ENCODE results near the gene POLD4.
"Not testable (repeated sequence)": the region's sequence is repeated elsewhere in the genome, so short reads cannot be mapped to it uniquely, and the experiment has no call there.

POLD4 gene

DNA sequence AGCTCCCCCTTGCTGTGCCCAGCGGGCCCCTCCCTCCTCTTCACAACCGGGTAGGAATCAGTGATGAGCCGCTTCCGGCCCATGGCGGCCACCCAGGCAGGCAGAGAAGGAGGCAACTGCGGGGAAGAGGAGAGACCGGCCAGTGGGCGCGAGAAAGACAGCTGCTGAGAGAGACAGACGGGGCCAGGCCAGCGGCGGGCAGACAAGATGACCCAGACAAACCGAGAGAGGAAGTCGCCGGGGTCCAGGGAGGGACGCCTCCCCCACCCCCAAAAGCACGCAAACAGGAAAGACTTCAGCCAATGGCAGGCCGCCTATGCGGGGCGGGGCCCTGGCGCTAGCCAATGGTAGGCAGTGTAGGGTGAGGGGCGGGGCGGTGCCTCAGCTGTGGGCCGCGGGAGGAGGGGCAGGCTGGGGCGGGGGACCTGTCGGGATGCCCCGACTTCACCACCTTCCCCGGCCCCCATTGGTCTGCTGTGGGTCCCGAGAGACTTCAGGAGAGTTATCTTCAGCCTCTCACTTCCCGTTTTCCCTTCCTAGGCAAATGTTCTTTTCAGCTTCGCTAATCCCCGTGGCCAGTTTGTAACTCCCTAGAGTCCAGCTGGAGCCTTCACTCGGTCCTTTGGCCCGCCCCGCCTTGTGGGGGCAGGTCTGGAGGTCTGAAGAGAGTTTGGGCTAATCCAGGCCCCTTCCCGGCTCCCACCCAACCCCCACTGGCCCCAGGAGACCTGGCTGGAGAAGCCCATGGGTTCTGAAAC, at the start of gene POLD4:
POLD4 (minus strand) TSS at position 230 of the 758 bp plus-strand sequence; CDS start at position 83, 147 bp downstream.
- Histone ChIP-seq H3K36me3 (replicated peaks) (no peaks in the 10 kb centered on the region), H3K27me3 (ENCODE audit: low read depth) (no peaks in the 10 kb centered on the region), H3K9me3 (no peaks in the 10 kb centered on the region), H3K4me1 (peaks cover 7% of the 10 kb centered on the region; the same call in 1 of the 2 replicates), H3K4me3 (peak within 1 kb of the TSS; percentile 75)
- DNase-seq (ENCODE audit: low spot score in 2 of 2) = peak; percentile 91 to 99
- in situ Hi-C loops (cut with MboI; ENCODE audit: low sequenced_read_pairs) = no loop called here

DNA sequence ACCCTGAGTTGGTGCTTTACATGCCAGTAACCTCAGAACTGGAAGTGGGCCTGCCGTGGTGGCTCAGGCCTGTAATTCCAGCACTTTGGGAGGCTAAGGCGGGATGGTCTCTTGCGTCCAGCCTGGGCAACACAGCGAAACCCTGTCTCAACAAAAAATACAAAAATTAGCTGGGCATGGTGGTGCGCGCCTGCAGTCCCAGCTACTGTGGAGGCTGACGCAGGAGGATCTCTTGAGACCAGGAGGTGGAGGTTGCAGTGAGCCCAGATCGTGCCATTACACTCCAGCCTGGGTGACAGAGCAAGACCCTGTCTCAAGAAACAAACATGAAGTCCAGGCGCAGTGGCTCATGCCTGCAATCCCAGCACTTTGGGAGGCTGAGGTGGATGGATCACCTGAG, 49.7 kb upstream of the POLD4 start:
- DNase-seq (ENCODE audit: low spot score in 2 of 2); in situ Hi-C loops (cut with MboI; ENCODE audit: low sequenced_read_pairs): not testable (repeated sequence)

DNA sequence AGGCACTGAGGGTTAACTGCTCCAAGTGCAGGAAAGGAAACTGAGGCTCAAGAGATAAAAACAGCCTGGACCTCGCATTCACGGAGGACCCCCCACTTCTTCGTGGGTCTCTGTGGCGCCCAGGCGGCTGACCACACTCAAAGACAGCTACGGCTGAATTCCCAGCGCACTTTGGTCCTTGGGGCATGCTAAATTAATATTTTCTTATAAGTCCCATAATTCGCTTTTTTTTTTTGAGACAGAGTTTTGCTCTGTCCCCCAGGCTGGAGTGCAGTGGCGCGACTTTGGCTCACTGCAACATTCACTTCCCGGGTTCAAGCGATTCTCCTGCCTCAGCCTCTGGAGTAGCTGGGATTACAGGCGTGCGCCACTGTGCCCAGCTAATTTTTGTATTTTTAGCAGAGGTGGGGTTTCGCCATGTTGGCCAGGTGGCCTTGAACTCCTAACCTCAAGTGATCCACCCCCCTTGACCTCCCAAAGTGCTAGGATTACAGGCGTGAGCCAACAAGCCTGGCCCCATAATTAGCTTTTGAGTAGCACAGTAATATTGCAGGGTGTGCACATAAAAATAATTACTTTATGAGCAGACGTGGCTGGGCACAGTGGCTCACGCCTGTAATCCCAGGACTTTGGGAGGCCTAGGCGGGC, 49.0 kb upstream of the POLD4 start:
- peak overlapping the region; percentile 15 for H3K4me3 ChIP-seq
- H3K27me3 ChIP-seq (ENCODE audit: low read depth); DNase-seq (ENCODE audit: low spot score in 2 of 2); H3K9me3 ChIP-seq; in situ Hi-C loops (cut with MboI; ENCODE audit: low sequenced_read_pairs): not testable (repeated sequence)
- H3K36me3 ChIP-seq (replicated peaks) = peaks cover 33% of the 10 kb centered on the region
- peaks cover 13% of the 10 kb centered on the region for H3K4me1 ChIP-seq

More for the DNA sequence above, 49.7 kb upstream of the POLD4 start:
- not testable (repeated sequence) for H3K4me3 ChIP-seq; H3K9me3 ChIP-seq; H3K27me3 ChIP-seq (ENCODE audit: low read depth)
- Histone ChIP-seq H3K36me3 (replicated peaks) (peaks cover 25% of the 10 kb centered on the region), H3K4me1 (peaks cover 13% of the 10 kb centered on the region)

DNA sequence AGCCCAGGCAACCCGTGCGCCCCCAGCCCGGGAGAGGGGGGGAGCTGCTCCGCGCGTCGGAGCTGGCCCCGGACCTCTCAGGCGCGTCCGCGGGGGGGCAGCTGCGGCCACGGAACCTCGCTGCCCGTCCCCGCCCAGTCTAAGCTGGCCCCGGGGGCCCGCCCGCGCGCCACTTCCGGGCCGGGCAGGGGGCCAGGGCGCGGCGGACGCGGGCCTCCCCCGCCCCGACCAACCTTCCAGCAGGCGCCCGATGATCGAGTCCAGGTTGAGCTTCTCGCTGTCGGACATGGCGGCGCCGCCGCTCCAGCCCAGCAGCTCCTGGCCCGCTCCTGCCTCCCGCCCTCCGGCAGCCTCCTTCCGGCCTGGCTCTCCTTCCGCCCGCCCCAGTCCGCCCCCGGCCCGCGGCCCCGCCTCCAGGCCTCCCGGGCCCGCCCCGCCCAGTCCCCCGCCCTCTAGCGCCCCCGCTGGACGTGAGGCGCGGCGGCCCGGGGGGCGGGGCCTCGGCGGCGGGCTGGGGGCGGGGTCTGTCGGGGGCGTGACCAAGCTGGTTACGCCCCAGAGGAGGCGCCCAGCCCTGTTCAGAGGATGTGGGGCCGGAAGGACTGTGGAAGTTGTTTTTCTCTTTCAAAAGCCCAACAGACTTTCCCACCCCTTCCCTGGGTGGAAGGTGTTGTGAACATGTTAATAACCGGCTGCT, 48.3 kb upstream of the POLD4 start, which contains the start of gene PPP1CA:
PPP1CA (minus strand) TSS at position 364 of the 697 bp plus-strand sequence; CDS start at position 288, 76 bp downstream.
- Histone ChIP-seq H3K36me3 (replicated peaks) (peaks cover 39% of the 10 kb centered on the region), H3K9me3 (no peaks in the 10 kb centered on the region), H3K27me3 (ENCODE audit: low read depth) (no peaks in the 10 kb centered on the region), H3K4me3 (peak within 1 kb of the TSS; percentile 87), H3K4me1 (peaks cover 13% of the 10 kb centered on the region)
- DNase-seq (ENCODE audit: low spot score in 2 of 2) = peak; percentile 81 to 93
- in situ Hi-C loops (cut with MboI; ENCODE audit: low sequenced_read_pairs) = no loop called here

DNA sequence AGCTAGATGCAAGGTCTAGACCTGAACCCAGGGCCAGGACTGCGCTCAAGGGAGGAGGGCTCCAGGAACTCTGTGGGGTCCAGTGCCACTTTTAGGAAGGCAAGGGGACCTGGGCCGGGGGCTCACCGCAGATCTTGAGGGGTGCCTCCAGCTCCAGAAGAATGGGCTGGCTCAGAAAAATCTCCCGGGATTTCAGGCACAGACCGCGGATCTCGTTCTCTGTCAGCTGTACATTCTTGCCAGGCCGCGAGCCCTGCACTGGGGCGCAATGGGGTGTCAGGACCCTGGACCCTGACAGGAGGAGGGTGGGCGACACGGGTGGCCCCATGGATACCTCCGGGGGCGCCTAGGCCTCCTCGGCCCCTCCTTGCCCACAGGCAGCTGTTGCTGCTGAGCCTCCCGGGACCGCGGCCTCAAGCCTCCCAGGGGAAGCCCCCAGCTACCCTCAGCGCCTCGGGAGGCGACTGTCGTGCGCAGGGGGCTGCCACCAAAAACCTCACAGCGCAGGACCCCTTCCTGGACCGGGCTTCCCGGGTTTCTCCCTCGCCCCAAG, 47.7 kb upstream of the POLD4 start:
- in situ Hi-C loops (cut with MboI; ENCODE audit: low sequenced_read_pairs) = no loop called here
- no peak for DNase-seq (ENCODE audit: low spot score in 2 of 2)
- no peaks in the 10 kb centered on the region for H3K27me3 ChIP-seq (ENCODE audit: low read depth)

DNA sequence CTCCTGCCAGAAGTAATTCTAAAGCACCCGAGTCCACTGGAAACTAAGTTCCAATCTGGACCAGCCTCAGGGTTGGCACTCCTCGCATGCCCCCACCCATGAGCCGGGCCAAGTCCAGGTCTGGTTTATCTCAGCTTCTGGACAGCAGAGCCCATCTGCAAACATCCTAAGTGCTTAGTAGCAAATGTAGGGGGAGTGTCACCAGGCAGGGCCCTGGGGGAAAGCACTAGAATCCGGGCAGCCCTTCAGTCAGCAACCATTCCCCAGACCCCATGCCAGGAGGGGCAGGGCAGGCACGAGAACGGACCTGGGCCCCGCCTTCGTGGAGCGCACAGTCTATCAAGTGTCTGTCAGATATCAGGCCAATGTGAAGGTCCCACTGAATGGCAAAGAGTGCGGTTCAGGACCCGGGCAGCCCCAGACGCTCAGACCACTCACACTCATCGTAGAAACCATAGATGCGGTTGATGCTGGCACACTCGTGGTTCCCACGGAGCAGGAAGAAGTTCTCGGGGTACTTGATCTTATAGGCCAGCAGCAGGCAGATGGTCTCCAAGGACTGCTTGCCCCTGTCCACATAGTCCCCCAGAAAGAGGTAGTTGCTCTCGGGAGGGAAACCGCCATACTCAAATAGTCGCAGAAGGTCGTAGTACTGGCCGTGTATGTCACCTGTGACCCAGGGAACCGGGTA, 47.0 kb upstream of the POLD4 start:
- in situ Hi-C loops (cut with MboI; ENCODE audit: low sequenced_read_pairs) = no loop called here
- Histone ChIP-seq H3K4me1 (peaks cover 13% of the 10 kb centered on the region), H3K4me3 (peak overlapping the region; percentile 87), H3K36me3 (replicated peaks) (peaks cover 51% of the 10 kb centered on the region), H3K9me3 (no peaks in the 10 kb centered on the region), H3K27me3 (ENCODE audit: low read depth) (no peaks in the 10 kb centered on the region)
- peak; percentile 44 to 64 for DNase-seq (ENCODE audit: low spot score in 2 of 2)

More for the DNA sequence above, 47.7 kb upstream of the POLD4 start:
- Histone ChIP-seq H3K4me3 (peak overlapping the region; percentile 87), H3K4me1 (peaks cover 13% of the 10 kb centered on the region), H3K9me3 (no peaks in the 10 kb centered on the region), H3K36me3 (replicated peaks) (peaks cover 45% of the 10 kb centered on the region)

DNA sequence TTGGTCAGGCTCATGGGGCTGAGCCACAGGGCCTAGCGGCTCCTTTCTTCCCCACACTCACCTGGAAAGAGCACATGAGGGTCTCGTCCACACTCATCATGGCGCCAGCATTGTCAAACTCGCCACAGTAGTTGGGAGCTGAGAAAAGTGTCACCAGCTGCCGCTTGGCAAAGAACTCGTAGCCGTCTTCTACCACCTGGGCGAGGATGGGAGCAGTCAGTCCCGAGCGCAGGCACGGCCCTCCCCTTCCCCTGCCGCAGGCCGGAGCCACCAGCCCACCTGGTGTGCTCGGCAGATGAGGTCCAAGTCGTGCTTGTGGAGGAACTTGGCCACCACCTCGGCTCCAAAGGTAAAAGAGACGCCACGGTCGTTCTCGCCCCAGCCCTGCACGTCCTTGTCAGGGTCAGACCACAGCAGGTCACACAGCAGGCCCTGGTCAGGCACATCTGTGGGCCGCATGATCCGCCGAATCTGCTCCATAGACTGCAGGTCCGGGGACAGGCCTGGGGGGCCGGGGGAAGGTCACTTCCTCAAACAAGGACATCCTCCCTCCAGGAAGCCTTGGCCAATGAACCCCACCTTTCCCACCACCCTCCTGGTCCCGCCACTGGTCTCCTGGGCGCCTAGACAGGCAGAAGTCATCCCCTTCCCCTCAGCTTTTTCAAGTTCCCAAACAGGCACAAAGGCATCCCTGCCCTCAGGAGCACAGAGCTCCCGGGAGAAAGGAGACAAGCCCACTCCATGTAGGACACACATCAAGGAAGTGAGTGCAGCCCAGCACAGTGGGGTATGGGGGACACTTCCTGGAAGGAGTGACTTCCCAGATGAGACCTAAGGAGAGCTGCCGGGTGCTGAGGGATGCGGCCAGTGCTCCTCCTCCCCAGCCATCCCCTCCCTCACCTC, 45.6 kb upstream of the POLD4 start:
- H3K27me3 ChIP-seq (ENCODE audit: low read depth) = no peaks in the 10 kb centered on the region
- in situ Hi-C loops (cut with MboI; ENCODE audit: low sequenced_read_pairs) = no loop called here
- H3K4me3 ChIP-seq = no peak overlapping the region
- no peaks in the 10 kb centered on the region for H3K9me3 ChIP-seq
- peaks cover 13% of the 10 kb centered on the region for H3K4me1 ChIP-seq
- H3K36me3 ChIP-seq (replicated peaks) = peaks cover 54% of the 10 kb centered on the region
- DNase-seq (ENCODE audit: low spot score in 2 of 2) = no peak

DNA sequence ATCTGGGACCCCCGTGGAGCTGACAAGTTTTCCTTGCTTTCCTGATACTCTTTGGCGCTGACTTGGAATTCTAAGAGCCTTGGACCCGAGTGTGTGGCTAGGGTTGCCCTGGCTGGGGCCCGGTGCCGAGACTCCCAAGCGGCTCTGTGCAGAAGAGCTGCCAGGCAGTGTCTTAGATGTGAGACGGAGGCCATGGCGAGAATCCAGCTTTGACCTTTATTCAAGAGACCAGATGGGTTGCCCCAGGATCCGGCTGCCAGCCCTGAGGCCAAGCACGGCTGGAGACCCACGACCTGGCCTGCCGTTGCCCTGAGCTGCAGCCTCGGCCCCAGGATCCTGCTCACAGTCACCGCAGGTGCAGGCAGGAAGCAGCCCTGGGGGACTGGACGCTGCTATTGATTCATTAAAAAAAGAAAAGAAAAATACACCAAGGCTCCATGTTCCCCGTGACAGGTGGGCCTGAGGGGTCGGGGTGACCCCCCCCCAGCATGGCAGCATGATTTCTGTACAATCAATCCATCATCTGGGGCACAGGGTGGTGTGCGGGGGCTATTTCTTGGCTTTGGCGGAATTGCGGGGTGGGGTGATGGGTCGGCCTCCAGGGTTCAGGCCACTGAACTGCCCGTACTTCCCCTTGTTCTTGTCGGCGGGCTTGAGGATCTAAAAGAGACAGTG, 44.8 kb upstream of the POLD4 start:
- Histone ChIP-seq H3K9me3 (no peaks in the 10 kb centered on the region), H3K36me3 (replicated peaks) (peaks cover 61% of the 10 kb centered on the region), H3K4me3 (no peak overlapping the region), H3K27me3 (ENCODE audit: low read depth) (no peaks in the 10 kb centered on the region), H3K4me1 (peaks cover 13% of the 10 kb centered on the region)
- no peak for DNase-seq (ENCODE audit: low spot score in 2 of 2)
- in situ Hi-C loops (cut with MboI; ENCODE audit: low sequenced_read_pairs) = no loop called here

DNA sequence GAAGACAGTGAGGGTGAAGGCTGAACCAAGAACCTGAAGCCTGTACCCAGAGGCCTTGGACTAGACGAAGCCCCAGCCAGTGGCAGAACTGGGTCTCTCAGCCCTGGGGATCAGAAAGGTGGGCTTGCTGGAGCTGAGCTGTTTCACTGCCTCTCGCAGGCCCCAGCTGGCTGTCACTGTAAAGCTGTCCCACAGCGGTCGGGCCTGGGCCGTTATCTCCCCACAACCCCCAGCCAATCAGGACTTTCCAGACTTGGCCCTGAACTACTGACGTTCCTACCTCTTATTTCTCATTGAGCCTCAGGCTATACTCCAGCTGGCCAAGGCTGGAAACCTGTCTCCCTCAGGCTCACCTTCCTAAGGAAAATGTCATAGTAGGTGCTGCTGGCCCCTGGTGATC, 44.2 kb upstream of the POLD4 start:
- no peak for DNase-seq (ENCODE audit: low spot score in 2 of 2)
- Histone ChIP-seq H3K4me3 (no peak overlapping the region), H3K4me1 (peaks cover 13% of the 10 kb centered on the region), H3K36me3 (replicated peaks) (peaks cover 61% of the 10 kb centered on the region), H3K27me3 (ENCODE audit: low read depth) (no peaks in the 10 kb centered on the region), H3K9me3 (no peaks in the 10 kb centered on the region)
- in situ Hi-C loops (cut with MboI; ENCODE audit: low sequenced_read_pairs) = no loop called here

DNA sequence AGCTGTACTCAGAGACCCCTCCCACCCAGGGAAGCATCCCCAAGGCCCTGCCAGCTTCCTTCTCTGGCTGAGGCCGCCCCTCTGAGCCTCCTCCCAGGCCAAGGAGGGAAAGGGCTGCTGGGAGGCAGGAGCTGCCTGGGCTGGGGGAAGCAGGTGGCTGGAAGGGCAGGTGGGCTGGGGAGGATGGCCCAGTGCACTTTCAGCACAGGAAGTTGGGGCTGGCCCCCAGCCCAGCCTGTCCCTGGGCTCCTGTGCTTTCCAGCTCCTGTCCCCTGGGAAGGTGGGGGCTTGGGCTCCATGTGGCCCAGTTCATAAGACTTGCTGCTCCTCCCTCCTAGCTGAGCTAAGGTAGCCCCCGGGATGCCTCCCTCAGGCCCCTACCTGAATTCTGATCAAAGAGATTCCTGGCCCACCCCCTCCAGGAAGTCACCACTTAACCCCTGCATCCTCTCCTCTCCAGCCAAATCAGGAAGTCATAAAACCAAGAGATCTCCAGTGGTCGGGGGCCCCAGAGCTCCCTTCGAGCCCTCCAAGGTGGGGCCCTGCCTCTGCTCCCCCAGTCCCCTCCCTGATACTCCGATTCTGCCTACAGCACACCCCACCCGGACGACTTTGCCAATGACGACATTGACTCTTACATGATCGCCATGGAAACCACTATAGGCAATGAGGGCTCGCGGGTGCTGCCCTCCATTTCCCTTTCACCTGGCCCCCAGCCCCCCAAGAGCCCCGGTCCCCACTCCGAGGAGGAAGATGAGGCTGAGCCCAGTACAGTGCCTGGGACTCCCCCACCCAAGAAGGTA, 43.4 kb upstream of the POLD4 start:
- no peaks in the 10 kb centered on the region for H3K27me3 ChIP-seq (ENCODE audit: low read depth)
- H3K36me3 ChIP-seq (replicated peaks) = peaks cover 61% of the 10 kb centered on the region
- in situ Hi-C loops (cut with MboI; ENCODE audit: low sequenced_read_pairs) = no loop called here
- no peaks in the 10 kb centered on the region for H3K9me3 ChIP-seq
- no peak overlapping the region for H3K4me3 ChIP-seq
- peaks cover 7% of the 10 kb centered on the region for H3K4me1 ChIP-seq
- no peak for DNase-seq (ENCODE audit: low spot score in 2 of 2)

DNA sequence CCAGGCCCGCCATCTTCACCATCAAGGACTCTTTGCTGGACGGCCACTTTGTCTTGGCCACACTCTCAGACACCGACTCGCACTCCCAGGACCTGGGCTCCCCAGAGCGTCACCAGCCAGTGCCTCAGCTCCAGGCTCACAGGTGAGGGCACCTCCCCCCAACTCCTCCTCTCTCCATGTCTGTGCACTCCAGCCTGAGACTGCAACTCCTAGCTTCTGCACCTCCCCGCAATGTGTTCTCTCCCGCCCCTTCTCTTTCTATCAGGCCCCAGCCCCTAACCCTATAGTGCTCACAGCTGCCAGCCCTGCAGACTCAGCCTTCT, 42.9 kb upstream of the POLD4 start:
- Histone ChIP-seq H3K36me3 (replicated peaks) (peaks cover 61% of the 10 kb centered on the region), H3K4me3 (no peak overlapping the region), H3K27me3 (ENCODE audit: low read depth) (no peaks in the 10 kb centered on the region), H3K4me1 (peaks cover 7% of the 10 kb centered on the region), H3K9me3 (no peaks in the 10 kb centered on the region)
- DNase-seq (ENCODE audit: low spot score in 2 of 2) = no peak
- in situ Hi-C loops (cut with MboI; ENCODE audit: low sequenced_read_pairs) = no loop called here
